ENCODE data around the gene CYP2B6. TPM values are rescaled to one million over a fixed set of nuclear protein-coding genes. Genes with fewer than 3 reads are reported as not detected.
A peak's percentile ranks its signal among the peaks of the same experiment; 100 is the strongest.
"Not testable (repeated sequence)": the region's sequence is repeated elsewhere in the genome, so short reads cannot be mapped to it uniquely, and the experiment has no call there.

CYP2B6 gene
- total and polyA plus RNA-seq, 10 of the 15 experiments (the other 5 are each of a cell fraction or from before 2014, with no cell fraction given), result 0.23 to 0.86 TPM; not detected in 8

- BruUV-seq (replicated peaks); H3K9ac ChIP-seq (ENCODE audit: control insufficient read depth, insufficient read depth, low read length); CTCF ChIA-PET; H4K20me1 ChIP-seq (ENCODE audit: control insufficient read depth, insufficient read depth); H2AFZ ChIP-seq (ENCODE audit: control insufficient read depth, low read depth, low read length); H3K79me2 ChIP-seq (ENCODE audit: control insufficient read depth, insufficient read depth, low read length); H3K9me3 ChIP-seq (replicated peaks; ENCODE audit: control insufficient read depth, insufficient read depth, low read length); DNase-seq (ENCODE audit: low read depth, low spot score); POLR2A ChIA-PET; H3K27ac ChIP-seq (ENCODE audit: control insufficient read depth, insufficient read depth); ATAC-seq; H3K27me3 ChIP-seq (replicated peaks in 1 of 2; ENCODE audit: control insufficient read depth in 2 of 2, insufficient read depth in 2 of 2, low read length in 1 of 2); RAD21 ChIA-PET (ENCODE audit: unreplicated experiment); H3K4me1 ChIP-seq (ENCODE audit: control insufficient read depth, insufficient read depth, low read length); in situ Hi-C loops (cut with MboI); H3K4me3 ChIP-seq; SMC1A ChIA-PET (ENCODE audit: uncharacterized antibody, unreplicated experiment); H3K4me2 ChIP-seq (ENCODE audit: control insufficient read depth, insufficient read depth); intact Hi-C loops (cut with micrococcal nuclease; ENCODE audit: unreplicated experiment); H3K36me3 ChIP-seq (ENCODE audit: control insufficient read depth in 2 of 2, insufficient read depth in 2 of 2, low read length in 1 of 2); FAIRE-seq: not testable (repeated sequence)
- 13% methylated on average over 9 of the region's 10 CpGs for WGBS (ENCODE audit: insufficient coverage, insufficient replicate concordance, low lambda C conversion rate, missing lambda C conversion rate)
These were observed 62.2 kb downstream of the CYP2B6 start for GRCh38 chr19:41053331-41053730.

- no peaks in the 10 kb centered on the region for H4K20me1 ChIP-seq (ENCODE audit: control insufficient read depth, insufficient read depth)
- WGBS (ENCODE audit: insufficient coverage, insufficient replicate concordance, low lambda C conversion rate, missing lambda C conversion rate), result 48% methylated on average over 7 of the region's 7 CpGs
- no peak overlapping the region for H3K4me3 ChIP-seq
- H3K9me3 ChIP-seq (replicated peaks; ENCODE audit: control insufficient read depth, insufficient read depth, low read length), result no peaks in the 10 kb centered on the region
- DNase-seq (ENCODE audit: low read depth, low spot score) (no peak), FAIRE-seq (no peak), ATAC-seq (peak; percentile 59; the same call in 2 of the 3 replicates)
- POLR2A ChIA-PET, result no interaction called here
- H3K9ac ChIP-seq (ENCODE audit: control insufficient read depth, insufficient read depth, low read length), result no peak overlapping the region
- TF ChIP-seq, protein P1, sequence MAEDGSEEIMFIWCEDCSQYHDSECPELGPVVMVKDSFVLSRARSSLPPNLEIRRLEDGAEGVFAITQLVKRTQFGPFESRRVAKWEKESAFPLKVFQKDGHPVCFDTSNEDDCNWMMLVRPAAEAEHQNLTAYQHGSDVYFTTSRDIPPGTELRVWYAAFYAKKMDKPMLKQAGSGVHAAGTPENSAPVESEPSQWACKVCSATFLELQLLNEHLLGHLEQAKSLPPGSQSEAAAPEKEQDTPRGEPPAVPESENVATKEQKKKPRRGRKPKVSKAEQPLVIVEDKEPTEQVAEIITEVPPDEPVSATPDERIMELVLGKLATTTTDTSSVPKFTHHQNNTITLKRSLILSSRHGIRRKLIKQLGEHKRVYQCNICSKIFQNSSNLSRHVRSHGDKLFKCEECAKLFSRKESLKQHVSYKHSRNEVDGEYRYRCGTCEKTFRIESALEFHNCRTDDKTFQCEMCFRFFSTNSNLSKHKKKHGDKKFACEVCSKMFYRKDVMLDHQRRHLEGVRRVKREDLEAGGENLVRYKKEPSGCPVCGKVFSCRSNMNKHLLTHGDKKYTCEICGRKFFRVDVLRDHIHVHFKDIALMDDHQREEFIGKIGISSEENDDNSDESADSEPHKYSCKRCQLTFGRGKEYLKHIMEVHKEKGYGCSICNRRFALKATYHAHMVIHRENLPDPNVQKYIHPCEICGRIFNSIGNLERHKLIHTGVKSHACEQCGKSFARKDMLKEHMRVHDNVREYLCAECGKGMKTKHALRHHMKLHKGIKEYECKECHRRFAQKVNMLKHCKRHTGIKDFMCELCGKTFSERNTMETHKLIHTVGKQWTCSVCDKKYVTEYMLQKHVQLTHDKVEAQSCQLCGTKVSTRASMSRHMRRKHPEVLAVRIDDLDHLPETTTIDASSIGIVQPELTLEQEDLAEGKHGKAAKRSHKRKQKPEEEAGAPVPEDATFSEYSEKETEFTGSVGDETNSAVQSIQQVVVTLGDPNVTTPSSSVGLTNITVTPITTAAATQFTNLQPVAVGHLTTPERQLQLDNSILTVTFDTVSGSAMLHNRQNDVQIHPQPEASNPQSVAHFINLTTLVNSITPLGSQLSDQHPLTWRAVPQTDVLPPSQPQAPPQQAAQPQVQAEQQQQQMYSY (CRISPR knock-in tag; IDR thresholded peaks at IDR 0.05), result no peak
- TF ChIP-seq SRF (IDR thresholded peaks at IDR 0.05; ENCODE audit: low read depth in 2 of 2, low read length in 2 of 2) (no peak), YY1 (IDR thresholded peaks at IDR 0.05; ENCODE audit: low read depth, low read length) (0 out of 2 replicates have a peak, but pooled peaks have one; percentile 23), NFYB (IDR thresholded peaks at IDR 0.05; ENCODE audit: insufficient read depth, low read depth, low read length) (peak; percentile 86), HCFC1 (IDR thresholded peaks at IDR 0.05; ENCODE audit: low read length) (peak; percentile 64), CREB1 (IDR thresholded peaks at IDR 0.05; ENCODE audit: low read depth) (peak; percentile 47; the same call in 1 of the 2 replicates), SIX5 (IDR thresholded peaks at IDR 0.05; ENCODE audit: low read depth, low read length, severe bottlenecking) (peak; percentile 66)
- TF ChIP-seq, protein P2, sequence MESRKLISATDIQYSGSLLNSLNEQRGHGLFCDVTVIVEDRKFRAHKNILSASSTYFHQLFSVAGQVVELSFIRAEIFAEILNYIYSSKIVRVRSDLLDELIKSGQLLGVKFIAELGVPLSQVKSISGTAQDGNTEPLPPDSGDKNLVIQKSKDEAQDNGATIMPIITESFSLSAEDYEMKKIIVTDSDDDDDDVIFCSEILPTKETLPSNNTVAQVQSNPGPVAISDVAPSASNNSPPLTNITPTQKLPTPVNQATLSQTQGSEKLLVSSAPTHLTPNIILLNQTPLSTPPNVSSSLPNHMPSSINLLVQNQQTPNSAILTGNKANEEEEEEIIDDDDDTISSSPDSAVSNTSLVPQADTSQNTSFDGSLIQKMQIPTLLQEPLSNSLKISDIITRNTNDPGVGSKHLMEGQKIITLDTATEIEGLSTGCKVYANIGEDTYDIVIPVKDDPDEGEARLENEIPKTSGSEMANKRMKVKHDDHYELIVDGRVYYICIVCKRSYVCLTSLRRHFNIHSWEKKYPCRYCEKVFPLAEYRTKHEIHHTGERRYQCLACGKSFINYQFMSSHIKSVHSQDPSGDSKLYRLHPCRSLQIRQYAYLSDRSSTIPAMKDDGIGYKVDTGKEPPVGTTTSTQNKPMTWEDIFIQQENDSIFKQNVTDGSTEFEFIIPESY (IDR thresholded peaks at IDR 0.05), result no peak
- no peaks in the 10 kb centered on the region for H3K4me1 ChIP-seq (ENCODE audit: control insufficient read depth, insufficient read depth, low read length)
- peak overlapping the region; percentile 7; the same call in 1 of the 2 replicates for H3K4me2 ChIP-seq (ENCODE audit: control insufficient read depth, insufficient read depth)
- intact Hi-C loops (cut with micrococcal nuclease; ENCODE audit: unreplicated experiment) (no loop called here), in situ Hi-C loops (cut with MboI) (no loop called here)
- no peaks in the 10 kb centered on the region; a peak in 1 of 4 replicates for H3K27me3 ChIP-seq (replicated peaks in 1 of 2; ENCODE audit: control insufficient read depth in 2 of 2, insufficient read depth in 2 of 2, low read length in 1 of 2)
- RAD21 ChIA-PET (ENCODE audit: unreplicated experiment), result no interaction called here
- H3K79me2 ChIP-seq (ENCODE audit: control insufficient read depth, insufficient read depth, low read length), result no peaks in the 10 kb centered on the region
- SMC1A ChIA-PET (ENCODE audit: uncharacterized antibody, unreplicated experiment), result no interaction called here
- peak overlapping the region; percentile 19; the same call in 1 of the 2 replicates for H2AFZ ChIP-seq (ENCODE audit: control insufficient read depth, low read depth, low read length)
- CTCF ChIA-PET, result no interaction called here
- H3K36me3 ChIP-seq (ENCODE audit: control insufficient read depth in 2 of 2, insufficient read depth in 2 of 2, low read length in 1 of 2), result no peaks in the 10 kb centered on the region
- BruUV-seq (replicated peaks), result no TSS peak
- H3K27ac ChIP-seq (ENCODE audit: control insufficient read depth, insufficient read depth), result no peak overlapping the region
These were observed 74.0 kb downstream of the CYP2B6 start for GRCh38 chr19:41064974-41065569.
